HG03354 (cell line): ENCODE measurements around the gene RTN4R.

Source experiments
- ATAC-seq: cut with Tn5 transposase; IDR thresholded peaks from one replicate; pipeline ENCODE4 v1.9.1; 2021; ENCODE audit warnings: mild to moderate bottlenecking; ENCODE audit not compliant: unreplicated experiment, poor library complexity, severe bottlenecking

RTN4R gene

DNA sequence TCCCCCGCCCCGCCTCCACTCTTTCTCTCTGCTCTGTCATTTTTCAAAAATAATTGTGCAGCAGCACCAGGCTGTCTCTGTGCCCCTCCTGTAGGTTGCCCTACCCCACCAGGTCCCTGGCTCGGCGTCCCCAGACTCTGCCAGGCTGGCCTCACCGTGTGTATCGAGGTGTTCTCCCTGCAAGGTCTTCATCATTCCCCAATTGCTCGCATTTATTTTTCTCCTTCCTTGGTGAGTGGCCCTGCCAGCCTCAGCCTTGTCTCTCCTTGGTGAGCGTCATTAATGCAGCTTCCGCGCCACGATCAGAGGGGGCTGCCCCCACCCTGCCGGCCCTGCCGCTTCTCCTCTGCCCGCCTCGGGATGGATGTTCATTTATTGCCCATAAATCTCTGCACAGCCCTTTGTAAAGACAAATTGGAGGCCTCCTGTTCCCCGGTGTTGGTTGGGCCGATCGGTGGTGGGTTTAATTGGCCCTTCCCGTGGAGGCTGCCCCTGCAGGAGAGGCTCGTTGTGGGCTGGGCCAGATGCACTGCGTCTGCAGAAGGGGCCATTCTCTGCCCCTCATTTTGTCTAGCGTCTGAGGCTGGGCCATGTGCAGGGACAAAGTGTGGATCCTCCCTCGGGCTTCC is 33.2 kb downstream of the RTN4R start:
- ATAC-seq: no peak

DNA sequence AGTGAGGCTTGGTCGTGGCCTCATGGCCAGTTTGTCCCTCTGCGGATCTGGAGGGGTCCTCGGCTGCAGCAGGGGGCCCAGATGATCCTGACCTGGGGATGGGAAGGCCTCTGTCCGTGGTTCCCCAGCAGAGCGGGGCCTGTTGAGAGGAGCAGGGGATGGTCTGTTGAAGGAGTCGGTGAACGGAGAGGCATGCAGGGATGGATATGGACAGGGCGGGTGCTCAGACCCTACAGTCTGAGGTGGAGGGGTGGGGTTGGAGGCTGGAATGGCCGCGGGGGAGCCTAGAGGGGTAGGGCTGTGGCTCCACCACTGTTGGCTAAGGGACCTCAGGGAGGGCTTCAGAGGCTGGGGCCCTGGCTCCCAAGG is 33.8 kb downstream of the RTN4R start:
- no peak for ATAC-seq

DNA sequence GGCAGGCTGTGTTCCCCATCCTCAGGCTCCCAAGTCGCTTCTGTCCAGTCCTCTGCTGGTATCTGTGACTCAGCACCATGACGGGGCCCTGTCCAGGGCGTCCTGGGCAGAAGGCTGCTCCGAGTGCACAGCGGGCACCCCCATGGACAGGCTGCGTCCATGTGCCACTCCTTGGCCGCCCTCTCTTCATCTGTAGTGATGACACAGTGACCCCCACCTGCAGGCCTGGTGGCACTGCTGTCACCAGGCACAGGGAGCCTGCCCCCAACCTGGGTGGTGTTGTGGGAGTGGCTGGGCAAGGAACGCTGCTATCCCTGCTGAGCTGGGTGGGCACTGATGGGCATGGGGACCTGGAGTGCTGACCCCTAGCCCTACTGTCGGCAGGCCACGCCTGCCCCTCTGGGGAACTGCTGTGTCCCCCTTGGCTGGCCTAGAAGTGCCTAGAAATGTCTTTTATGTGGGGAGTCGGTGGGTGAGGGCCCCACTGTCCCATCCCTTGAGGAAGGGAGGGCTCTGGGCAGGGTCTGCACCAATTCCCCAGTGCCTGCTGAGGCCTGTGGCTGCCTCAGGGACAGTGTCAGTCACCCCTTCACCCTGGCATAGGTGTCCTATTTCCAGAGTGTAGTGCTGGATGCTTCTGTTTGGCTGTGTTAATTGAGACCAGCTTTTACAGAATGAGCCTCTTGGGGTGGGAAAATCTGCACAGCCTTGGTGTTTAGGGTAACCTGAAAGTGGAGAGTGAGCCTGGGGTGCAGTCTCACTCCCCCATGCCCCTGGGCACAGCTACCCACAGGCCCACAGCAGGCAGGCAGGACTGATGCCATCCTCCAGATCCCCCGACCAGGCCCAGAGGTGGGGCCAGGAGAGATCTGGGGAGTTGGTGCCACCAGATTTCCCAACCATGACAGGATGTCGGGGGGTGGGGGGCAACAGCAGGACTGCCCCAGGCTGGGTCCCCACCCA is 34.5 kb downstream of the RTN4R start:
- no peak for ATAC-seq

DNA sequence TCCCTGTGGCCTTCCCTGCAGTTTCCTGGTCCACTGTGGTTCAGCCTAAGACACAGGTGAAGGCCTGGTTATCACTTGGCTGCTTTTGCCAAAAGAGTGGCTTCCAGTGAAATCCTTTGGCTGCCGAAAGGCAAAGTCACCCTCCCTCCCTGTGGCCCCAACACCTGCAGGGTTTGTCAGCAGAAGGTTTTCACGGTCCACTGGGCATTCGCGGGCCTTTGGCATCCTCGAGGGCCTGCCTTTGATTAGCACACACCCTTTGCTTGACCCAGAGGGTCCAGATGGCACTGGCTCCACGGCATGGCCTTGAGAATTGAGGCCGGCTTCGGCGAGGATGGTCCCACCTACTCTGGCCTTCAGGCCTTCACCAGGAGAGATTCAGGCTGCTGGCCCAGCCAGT is 35.3 kb downstream of the RTN4R start:
- no peak for ATAC-seq

DNA sequence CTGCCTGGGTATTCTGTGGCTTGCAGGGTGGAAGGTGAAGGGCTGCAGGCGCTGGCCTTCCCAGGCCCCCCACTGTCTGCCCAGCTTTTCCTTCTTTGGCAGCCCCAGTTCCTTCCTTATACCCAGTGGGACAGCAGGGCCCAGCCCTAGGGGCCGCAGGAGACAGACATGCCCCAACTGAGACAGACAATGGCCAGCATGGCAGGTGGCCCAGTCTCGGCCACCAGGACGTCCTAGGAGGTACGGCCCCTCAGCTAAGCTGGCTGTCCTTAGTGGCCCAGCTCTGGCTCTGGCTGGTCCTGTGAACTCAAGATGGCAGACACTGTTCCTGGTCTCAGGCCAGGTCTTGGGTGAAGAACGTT is 35.9 kb downstream of the RTN4R start:
- no peak for ATAC-seq

DNA sequence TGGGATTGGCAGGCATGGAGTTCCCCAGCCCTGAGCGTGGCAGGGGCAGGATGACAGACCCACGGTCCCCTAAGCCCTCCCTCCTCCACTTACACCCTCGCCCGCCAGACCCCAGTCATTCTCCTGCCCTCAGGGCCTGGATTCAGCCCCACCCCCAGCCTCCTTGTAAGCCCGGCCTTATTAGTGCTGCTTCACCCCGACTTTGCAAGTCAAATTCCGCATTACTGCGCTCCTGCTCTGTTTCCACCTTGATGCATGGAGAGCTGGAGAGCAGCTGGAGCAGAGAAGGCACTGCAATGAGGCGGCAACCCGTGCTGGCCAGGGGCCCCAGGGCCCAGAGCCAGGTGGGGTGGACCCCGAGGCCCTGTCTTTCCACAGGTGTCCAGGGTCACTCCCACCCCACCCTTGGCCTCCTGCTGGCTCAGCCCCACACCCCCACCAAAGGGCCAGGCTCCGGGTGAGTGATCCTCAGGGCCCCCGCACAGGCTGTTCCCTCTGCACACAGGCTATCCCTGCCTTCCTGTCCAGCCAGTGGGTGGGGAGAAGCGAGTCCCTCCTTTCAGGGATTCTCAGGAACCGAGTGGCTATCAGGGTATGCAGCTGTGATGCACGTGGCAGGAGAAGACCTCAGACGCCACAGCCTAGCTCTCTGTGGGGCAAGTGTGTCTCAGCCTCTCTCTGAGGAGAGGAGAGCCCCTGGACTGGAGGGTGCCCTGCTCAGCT is 36.4 kb downstream of the RTN4R start:
- ATAC-seq: no peak

DNA sequence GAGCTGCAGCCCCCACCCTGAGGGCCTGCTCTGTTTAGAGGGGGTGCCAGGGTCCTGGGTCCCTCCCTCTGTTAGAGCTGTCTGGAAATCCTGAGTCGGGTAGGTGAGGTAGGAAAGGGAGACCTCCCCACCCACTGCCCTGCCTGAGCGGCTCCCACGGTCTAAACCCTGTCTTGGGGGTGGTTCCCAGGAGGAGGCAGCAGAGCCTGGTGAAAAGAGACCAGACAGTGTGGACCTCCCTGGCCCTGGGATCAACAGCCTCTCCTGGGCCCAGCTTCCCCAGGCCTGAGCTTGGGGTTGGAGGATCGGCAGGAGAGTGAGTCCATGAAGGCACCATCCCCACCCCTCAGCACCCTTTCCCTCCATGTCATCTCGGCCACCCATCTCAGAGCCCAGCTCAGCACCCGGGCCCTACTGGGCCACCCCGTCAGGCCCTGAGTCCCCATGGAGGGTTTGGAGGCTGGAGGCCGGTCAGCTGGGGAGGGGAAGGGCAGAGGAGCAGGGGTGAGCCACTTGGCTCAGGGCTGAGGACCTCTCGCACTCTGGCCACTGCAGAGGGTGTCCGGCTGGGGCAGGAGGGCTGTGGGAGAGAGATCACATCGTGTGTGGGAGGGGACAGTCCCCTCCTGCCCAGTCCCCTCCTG is 37.2 kb downstream of the RTN4R start:
- no peak for ATAC-seq

DNA sequence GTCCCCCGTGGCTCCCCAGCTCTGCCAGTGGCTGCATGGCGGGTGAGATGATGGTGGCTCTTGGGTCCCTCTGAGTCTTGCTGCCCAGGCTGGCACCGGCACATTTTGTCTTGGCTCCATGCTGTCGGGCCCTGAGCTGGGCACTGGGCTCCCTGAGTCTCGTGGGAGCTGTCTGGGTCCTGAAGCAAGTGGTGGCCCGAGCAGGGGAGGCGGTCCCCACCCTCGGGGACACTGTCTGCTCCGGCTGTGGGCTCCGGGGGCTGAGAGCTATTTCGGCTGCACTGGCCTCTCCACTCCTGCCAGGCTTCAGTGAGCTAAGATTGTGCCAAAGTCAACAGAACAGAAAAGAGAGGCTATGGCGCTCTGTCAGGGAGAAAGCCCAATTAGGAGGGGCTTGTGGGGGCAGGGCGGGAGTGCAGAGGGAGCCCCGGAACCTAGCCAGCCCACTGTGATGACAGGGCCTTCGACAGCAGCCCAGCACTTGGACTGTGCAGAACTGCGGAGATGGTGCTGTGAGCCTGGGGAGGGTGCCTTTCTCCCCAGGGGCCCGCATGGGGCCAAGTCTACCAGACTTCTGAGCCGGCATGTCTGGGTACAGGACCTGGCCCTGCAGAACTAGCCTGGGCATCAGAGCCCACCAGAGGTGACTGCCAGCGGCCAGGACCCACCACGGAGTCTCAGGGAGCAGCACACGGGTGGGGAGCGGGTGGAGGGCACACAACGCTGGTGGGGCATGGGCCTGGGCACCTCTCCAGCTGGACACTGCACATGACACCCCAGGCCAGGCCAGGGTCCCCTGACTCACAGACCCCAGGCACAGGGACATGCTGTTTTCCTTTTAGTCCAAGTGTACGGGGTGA is 38.0 kb downstream of the RTN4R start:
- ATAC-seq: no peak

DNA sequence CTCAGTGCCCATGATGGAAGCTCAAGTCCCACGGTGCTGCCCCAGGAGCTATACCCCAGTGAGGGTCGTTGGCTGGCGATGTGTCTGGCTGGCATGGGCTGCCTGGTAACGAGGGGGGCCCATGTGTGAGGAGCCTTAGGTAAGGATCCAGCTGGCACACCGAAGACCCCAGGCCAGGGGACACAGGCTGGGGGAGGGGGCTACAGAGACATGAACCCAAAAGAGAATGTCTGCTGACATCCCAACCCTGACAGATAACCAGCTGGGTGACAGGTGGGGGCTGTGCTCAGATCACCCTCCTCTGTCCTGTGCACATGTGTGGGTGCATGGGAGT is 39.2 kb downstream of the RTN4R start:
- ATAC-seq: no peak

DNA sequence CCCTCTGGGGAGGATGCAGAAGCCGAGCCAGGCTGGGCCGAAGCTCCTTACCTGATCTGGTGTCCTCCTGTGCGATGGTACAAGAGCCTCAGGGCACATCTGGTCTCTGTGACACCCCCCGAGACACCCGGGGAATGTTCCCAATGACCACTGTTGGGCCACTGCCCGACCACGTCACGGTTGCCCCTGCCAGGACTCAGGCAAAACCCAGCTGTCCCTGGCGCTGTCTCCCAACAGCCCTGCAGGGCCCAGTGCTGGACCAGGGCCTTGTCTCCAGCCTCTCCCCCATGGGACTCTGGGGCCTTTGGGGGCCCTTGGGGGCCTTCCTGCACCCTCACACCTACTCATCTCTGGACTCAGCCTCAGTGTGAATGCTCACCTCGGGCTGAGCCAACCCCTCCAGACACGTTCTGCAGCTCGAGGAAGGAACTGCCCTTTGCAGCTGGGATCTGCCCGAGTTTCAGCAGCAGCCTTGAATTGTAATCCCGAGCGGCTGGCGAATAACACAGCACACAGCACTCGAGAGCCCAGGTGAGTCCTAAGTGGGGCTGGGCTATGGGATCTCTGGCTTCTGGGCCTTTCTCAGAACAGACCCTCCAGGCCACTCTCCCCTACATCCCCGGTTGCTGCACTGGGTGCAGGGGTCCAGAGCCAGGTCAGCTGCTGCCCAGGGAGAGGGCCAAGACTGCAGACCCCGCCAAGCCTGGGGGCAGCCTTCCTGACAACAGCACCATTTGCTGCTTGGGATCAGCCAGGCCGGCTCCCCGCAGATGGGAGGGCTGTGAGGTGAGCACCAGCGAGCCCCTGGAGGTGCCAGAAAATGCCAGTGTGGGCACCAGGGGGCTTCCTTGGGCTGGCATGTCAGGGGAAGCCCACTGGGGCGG is 39.8 kb downstream of the RTN4R start:
- no peak for ATAC-seq

DNA sequence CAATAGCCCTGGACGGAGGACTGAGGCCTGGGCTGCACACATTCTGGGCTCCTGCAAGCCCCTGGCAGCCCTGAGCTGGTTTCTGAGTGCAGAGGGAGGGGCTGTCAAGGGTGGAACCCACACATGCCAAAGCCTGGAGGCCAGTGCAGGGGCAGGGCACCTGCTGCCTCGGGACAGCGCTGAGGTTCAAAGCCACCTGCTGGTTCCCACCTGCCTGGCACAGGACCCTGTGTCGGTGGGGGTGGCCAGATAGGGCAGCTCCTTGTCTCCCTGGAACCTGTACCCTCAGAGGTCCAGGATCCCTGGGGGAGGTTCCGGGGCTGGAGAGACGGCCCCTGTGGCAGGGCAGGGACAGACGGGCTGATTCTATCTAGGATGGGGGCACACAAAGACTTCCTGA is 40.8 kb downstream of the RTN4R start:
- ATAC-seq: no peak

DNA sequence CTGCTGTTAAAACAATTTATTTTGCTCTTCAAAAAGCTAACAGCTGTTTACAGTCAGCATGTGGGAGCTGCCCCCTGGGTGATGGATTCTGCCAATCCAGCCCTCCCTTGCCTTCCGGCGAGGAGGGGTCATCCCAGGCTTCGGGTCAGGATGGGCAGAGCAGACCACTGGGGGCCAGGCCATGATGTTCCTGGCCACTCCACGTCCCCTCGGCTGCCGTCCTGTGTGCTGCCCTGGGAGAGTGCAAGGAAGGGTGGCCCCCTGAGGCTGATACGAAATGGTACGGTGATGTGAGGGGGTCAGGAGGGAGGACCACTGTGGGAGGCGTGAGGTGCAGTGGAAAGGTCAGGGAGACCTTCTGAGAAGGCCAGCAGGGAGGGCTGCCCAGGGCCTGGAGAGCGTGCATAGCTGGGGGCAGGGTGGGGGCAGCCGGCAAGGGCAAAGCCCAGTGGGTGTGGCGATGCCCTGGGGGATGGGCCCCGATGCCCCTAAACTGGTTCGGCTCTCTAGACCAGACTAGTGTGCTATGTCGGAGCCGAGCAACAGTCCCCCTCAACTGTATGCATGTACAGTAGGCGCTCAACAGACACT is 41.3 kb downstream of the RTN4R start:
- no peak for ATAC-seq

DNA sequence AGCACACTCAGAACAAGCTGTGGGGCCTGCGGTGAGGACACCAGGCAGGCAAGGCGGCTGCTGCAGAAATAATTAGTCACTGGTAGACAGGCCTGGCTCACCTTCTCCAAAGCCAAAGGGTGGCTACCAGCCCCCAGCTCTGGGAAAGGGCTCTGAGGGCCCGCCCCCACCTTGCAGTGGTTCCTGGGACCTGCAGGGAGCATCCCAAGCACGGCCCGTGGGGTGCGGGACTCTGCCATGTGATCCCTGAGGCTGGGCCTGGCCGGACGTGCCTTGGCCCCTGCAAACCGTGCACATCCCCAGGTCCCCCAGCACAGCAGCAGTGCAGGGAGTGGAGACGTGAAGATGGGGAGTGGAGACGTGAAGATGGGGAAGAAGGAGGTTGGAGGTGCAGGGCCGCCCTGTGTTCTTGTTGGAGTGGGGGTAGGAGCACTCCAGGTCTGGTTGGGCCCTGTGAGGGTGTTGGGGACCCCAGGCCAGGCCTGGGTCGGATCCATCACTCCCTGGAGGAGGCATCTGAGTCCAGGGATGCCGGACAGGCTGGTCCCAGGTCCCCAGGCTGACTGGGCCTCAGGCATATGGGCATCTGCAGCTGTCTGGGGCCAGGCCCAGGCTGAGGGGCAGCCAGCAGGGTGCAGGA is 41.9 kb downstream of the RTN4R start:
- no peak for ATAC-seq

DNA sequence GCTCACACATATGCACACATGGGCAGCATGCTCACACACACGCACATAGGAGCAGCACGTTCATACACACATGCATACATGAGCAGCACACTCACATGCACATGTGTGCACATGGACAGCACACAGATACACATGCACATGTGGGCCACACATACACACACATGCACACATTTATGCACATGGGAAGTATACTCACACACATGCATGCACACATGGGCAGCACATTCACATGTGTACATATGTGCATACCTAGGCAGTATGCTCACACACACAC is 42.5 kb downstream of the RTN4R start:
- ATAC-seq: no peak

DNA sequence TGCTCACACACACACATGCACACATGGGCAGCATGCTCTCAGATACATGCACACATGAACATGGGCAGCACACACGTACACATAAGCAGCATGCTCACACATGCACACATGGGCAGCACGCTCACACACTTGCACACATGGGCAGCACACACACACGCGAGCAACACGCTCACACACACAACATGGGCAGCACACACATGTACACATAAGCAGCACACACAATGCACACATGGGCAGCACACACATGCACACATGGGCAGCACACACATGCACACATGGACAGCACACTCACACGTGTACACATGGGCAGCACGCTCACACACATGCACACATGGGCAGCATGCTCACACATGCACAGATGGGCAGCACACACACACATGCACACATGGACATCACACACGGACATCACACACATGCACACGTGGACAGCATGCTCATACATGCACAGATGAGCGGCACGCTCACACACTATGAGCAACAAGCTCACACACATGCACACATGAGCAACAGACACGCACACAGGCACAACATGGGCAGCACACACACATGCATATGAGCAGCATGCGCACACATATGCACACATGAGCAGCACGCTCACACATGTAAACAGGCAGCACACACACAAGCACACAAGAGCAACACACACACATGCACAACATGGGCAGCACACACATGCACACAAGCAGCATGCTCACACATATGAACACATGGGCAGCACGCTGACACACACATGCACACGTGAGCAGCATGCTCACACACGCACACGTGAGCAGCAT is 43.0 kb downstream of the RTN4R start:
- no peak for ATAC-seq

DNA sequence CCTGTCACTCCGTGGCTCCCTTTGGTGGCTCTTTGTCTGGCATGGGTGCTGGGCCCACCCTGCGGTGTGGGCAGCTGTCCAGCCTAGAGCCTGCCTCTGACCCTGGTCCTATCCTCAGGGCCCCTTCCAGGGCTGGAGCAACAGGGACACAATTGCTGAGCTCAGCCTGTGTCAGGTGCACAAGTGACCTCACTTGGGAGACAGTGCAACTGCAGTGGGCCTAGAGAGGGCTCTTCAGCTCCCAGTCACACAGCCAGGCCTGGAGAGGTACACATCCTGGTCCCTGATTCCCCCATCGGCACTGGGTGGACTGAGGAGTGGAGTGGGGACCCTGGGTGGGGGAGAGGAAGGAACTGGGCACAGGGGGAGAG is 43.9 kb downstream of the RTN4R start:
- ATAC-seq: no peak
